ENCODE results near the gene TIMM22. TPM values are rescaled to one million over a fixed set of nuclear protein-coding genes. Genes with fewer than 3 reads are reported as not detected.

Gene TIMM22
- total and polyA plus RNA-seq, 2 of the 13 experiments (the other 11 are each of a cell fraction or from before 2014, with no cell fraction given): 6.2 to 15.5 TPM

DNA sequence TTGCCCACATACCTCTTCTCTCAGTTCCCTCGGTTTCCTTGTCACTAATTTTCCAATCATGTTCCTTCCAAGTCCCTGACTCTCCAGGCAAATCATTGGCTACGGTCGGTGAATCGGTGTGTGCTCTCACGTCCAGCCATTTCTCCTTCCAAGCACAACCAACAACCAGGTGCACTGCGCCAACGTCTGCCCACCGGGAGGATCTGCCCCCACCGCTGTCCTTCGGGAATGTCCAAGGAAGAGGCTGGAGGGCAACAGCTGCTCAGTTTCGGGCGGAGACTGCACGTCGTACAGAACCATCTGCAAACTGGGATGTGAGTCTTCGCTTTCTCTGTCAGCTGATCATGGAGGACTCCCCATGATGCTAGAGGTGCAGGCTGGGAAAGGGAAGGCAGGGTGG, 9.0 kb upstream of the TIMM22 start (continued):
- TF ChIP-seq, protein P1, sequence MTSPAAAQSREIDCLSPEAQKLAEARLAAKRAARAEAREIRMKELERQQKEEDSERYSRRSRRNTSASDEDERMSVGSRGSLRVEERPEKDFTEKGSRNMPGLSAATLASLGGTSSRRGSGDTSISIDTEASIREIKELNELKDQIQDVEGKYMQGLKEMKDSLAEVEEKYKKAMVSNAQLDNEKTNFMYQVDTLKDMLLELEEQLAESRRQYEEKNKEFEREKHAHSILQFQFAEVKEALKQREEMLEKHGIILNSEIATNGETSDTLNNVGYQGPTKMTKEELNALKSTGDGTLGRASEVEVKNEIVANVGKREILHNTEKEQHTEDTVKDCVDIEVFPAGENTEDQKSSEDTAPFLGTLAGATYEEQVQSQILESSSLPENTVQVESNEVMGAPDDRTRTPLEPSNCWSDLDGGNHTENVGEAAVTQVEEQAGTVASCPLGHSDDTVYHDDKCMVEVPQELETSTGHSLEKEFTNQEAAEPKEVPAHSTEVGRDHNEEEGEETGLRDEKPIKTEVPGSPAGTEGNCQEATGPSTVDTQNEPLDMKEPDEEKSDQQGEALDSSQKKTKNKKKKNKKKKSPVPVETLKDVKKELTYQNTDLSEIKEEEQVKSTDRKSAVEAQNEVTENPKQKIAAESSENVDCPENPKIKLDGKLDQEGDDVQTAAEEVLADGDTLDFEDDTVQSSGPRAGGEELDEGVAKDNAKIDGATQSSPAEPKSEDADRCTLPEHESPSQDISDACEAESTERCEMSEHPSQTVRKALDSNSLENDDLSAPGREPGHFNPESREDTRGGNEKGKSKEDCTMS (CRISPR knock-in tag; conservative IDR thresholded peaks at IDR 0.05): no peak
- TF ChIP-seq ZNF17 (CRISPR knock-in tag; IDR thresholded peaks at IDR 0.05): no peak
- no peak for TF ChIP-seq CHCHD3 (CRISPR knock-in tag; IDR thresholded peaks at IDR 0.05)

DNA sequence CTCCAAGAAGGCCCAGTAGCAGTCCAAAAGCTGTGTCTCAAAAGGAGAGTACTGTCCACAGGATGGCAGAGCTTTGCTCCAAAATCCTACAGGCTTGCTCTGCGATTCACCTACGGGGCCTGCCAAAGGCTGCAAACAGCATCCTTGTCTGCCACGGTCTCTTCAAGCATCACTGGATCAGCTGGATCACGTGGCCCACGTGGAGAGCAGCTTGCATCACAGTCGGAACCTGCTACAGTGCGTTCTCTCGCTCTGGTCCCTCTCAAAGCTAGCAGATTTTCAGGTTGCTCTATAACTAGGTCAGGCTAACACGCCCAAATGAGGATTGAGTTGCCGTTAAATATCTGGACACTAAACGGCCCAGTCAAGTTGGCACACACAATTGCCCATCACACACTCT, 8.4 kb upstream of the TIMM22 start:
- ChIA-PET POLR2A (no interaction called here), CTCF (ENCODE audit: low intra/inter-chr PET ratio, low total read pairs) (no interaction called here)
- no peak for DNase-seq (ENCODE audit: low spot score)
- 49% methylated on average over 11 of the region's 11 CpGs for WGBS (ENCODE audit: low lambda C conversion rate)
- no peak for FAIRE-seq
- ATAC-seq: no peak
- H3K4me1 ChIP-seq (ENCODE audit: insufficient read depth, low read length): peaks cover 22% of the 10 kb centered on the region
- H3K27ac ChIP-seq (ENCODE audit: extremely low read length, insufficient read depth, low read length): no peak overlapping the region
- BruUV-seq (replicated peaks): no TSS peak
- H3K79me2 ChIP-seq (ENCODE audit: insufficient read depth, low read length): no peaks in the 10 kb centered on the region
- intact Hi-C loops (cut with micrococcal nuclease; ENCODE audit: unreplicated experiment): no loop called here
- H3K4me2 ChIP-seq (ENCODE audit: low read depth, low read length): no peak overlapping the region
- H3K27me3 ChIP-seq (ENCODE audit: control insufficient read depth in 1 of 2, insufficient read depth in 2 of 2, low read length in 2 of 2): peaks cover 0 to 6% of the 10 kb centered on the region in 2 experiments; a peak in 1 of 5 replicates
- no peaks in the 10 kb centered on the region for H3K36me3 ChIP-seq (replicated peaks in 1 of 2; ENCODE audit: control insufficient read depth in 1 of 2, insufficient read depth in 2 of 2, low read length in 2 of 2)
- in situ Hi-C loops (cut with HindIII; ENCODE audit: extremely low pct_ligation_motif_present, low pct_unique_long_range_greater_than_20kb): no loop called here
- no peaks in the 10 kb centered on the region for H4K20me1 ChIP-seq (ENCODE audit: insufficient read depth, low read length)
- no peak overlapping the region for H3K9ac ChIP-seq (ENCODE audit: insufficient read depth, low read depth, low read length)
- no peaks in the 10 kb centered on the region for H3K9me3 ChIP-seq (ENCODE audit: low read length)
- TF ChIP-seq XBP1 (CRISPR knock-in tag; IDR thresholded peaks at IDR 0.05) (no peak), KDM2A (CRISPR knock-in tag; IDR thresholded peaks at IDR 0.05; ENCODE audit: borderline replicate concordance, low read depth) (no peak), NFYC (CRISPR knock-in tag; IDR thresholded peaks at IDR 0.05) (no peak), RCOR2 (CRISPR knock-in tag; IDR thresholded peaks at IDR 0.05) (no peak)
- H3K4me3 ChIP-seq (replicated peaks in 1 of 3; ENCODE audit: insufficient read depth in 1 of 3, low read depth in 2 of 3, low read length in 3 of 3): no peak overlapping the region
- no peak overlapping the region for H2AFZ ChIP-seq (ENCODE audit: low read length)
